Endothelial cell of umbilical vein (primary cell): ENCODE data around the gene SOCS4. TPM values are rescaled to one million over a fixed set of nuclear protein-coding genes. Genes with fewer than 3 reads are reported as not detected.

Experiments
- BruUV-seq: library from RNA; stranded (reverse); fragments of 400-500 nt; replicated peaks from 2 replicates; lab custom pipeline; 2021; lab: Mats Ljungman, UMichigan
- CTCF ChIA-PET: fragments of 300-600, 350-600 bp; sonication (Branson Sonifier 250); formaldehyde crosslinking; loops from one replicate; lab custom pipeline; 2021; ENCODE audit warnings: antibody characterized with exemption, inconsistent platforms; lab: Charles Lee
- POLR2A ChIA-PET: fragments of 300-600, 350-600 bp; sonication (Branson Sonifier 250); formaldehyde crosslinking; loops from one replicate; lab custom pipeline; 2021; ENCODE audit warnings: antibody characterized with exemption, inconsistent platforms; lab: Charles Lee
- DNase-seq: peaks from one replicate; pipeline ENCODE4 v3.0.0-alpha.2; 2011; ENCODE audit warnings: low read depth, low spot score
- FAIRE-seq: peaks from 2 replicates; lab custom pipeline; 2011; peaks lifted over from hg19 to GRCh38; lab: Jason Lieb, UNC
- H2AFZ ChIP-seq: 2 replicates; pipeline ENCODE4 v1.6.0; 2012; ENCODE audit warnings: low read depth, low read length, control low read depth, inconsistent platforms
- H3K27ac ChIP-seq: 2 replicates; pipeline ENCODE4 v1.5.1; 2011; ENCODE audit warnings: low read depth, mild to moderate bottlenecking, control low read depth, low read length, moderate library complexity; ENCODE audit not compliant: insufficient read depth
- H3K27me3 ChIP-seq, 2 experiments: 2 replicates each; pipeline versions ENCODE4 v1.6.0 to v1.6.1; 2011; ENCODE audit warnings: low read length in 2 of 2, mixed read lengths in 1 of 2; ENCODE audit not compliant: control insufficient read depth in 2 of 2, insufficient read depth in 2 of 2
- H3K36me3 ChIP-seq, 2 experiments: 2 replicates in 1 of 2; 3 replicates in 1 of 2; pipeline ENCODE4 v1.5.1; 2011; ENCODE audit warnings: low read length in 2 of 2, mild to moderate bottlenecking in 1 of 2, moderate library complexity in 1 of 2; ENCODE audit not compliant: control insufficient read depth in 2 of 2, insufficient read depth in 2 of 2; ENCODE audit errors: extremely low read depth in 1 of 2
- H3K4me1 ChIP-seq: 3 replicates; pipeline ENCODE4 v1.5.1; 2011; ENCODE audit warnings: mild to moderate bottlenecking, low read length; ENCODE audit not compliant: control insufficient read depth, insufficient read depth; ENCODE audit errors: extremely low read depth
- H3K4me2 ChIP-seq: 2 replicates; pipeline ENCODE4 v1.6.1; 2011; ENCODE audit warnings: low read length, control low read depth, mixed read lengths; ENCODE audit not compliant: insufficient read depth
- H3K4me3 ChIP-seq, 3 experiments: fragments of 200-600 bp in 1 of 3; sonication (generic), shearing (Covaris generic) in 1 of 3; replicated peaks in 1 of 3; 2 replicates each; pipeline ENCODE4 v1.5.1; 2011 to 2016; ENCODE audit warnings: control low read depth in 3 of 3, low read length in 3 of 3, mild to moderate bottlenecking in 2 of 3, inconsistent platforms in 1 of 3, low read depth in 1 of 3, moderate library complexity in 1 of 3; ENCODE audit not compliant: insufficient read depth in 1 of 3
- H3K79me2 ChIP-seq: 2 replicates; pipeline ENCODE4 v1.6.0; 2012; ENCODE audit warnings: low read length, inconsistent platforms; ENCODE audit not compliant: control insufficient read depth, insufficient read depth
- H3K9ac ChIP-seq: replicated peaks from 2 replicates; pipeline ENCODE3; 2011; ENCODE audit warnings: low read length, control low read depth; ENCODE audit not compliant: insufficient read depth; ENCODE audit errors: extremely low read depth
- H3K9me1 ChIP-seq: replicated peaks from 3 replicates; pipeline ENCODE4 v1.6.0; 2011; ENCODE audit warnings: mild to moderate bottlenecking, low read length; ENCODE audit not compliant: control insufficient read depth, insufficient read depth; ENCODE audit errors: extremely low read depth
- H3K9me3 ChIP-seq: replicated peaks from 2 replicates; pipeline ENCODE4 v1.5.1; 2012; ENCODE audit warnings: low read length, inconsistent platforms; ENCODE audit not compliant: control insufficient read depth, insufficient read depth
- H4K20me1 ChIP-seq: replicated peaks from 2 replicates; pipeline ENCODE3; 2011; ENCODE audit warnings: mild to moderate bottlenecking, low read length; ENCODE audit not compliant: control insufficient read depth, insufficient read depth; ENCODE audit errors: extremely low read depth
- CTCF ChIP-seq, 2 donors: IDR thresholded peaks; 1 replicate in 1 of 2; 2 replicates in 1 of 2; pipeline ENCODE4 v1.5.1; 2011; ENCODE audit warnings: low read length in 2 of 2, mild to moderate bottlenecking in 2 of 2, moderate library complexity in 2 of 2, control low read depth in 1 of 2, inconsistent platforms in 1 of 2, low read depth in 1 of 2; ENCODE audit not compliant: insufficient read depth in 1 of 2; ENCODE audit errors: extremely low read depth in 1 of 2
- EZH2 ChIP-seq: IDR thresholded peaks from 2 replicates; pipeline ENCODE4 v1.6.1; 2012; ENCODE audit warnings: borderline replicate concordance, low read depth, mild to moderate bottlenecking, moderate library complexity, low read length, inconsistent platforms; ENCODE audit not compliant: severe bottlenecking
- FOS ChIP-seq: IDR thresholded peaks from 2 replicates; pipeline ENCODE4 v1.6.1; 2011; ENCODE audit warnings: mild to moderate bottlenecking, low read length, moderate library complexity, borderline replicate concordance; ENCODE audit not compliant: insufficient read depth
- GATA2 ChIP-seq: IDR thresholded peaks from 2 replicates; pipeline ENCODE4 v1.7.0; 2011; ENCODE audit warnings: low read depth, mild to moderate bottlenecking, moderate library complexity, mixed read lengths, low read length; ENCODE audit not compliant: insufficient read length, insufficient read depth
- JUN ChIP-seq: IDR thresholded peaks from 2 replicates; pipeline ENCODE4 v1.6.1; 2011; ENCODE audit warnings: borderline replicate concordance, low read depth; ENCODE audit not compliant: insufficient read length, insufficient read depth
- MYC ChIP-seq: IDR thresholded peaks from one replicate; pipeline ENCODE4 v1.6.1; 2011; ENCODE audit warnings: mild to moderate bottlenecking, low read depth, low read length
- POLR2A ChIP-seq: IDR thresholded peaks from 2 replicates; pipeline ENCODE4 v1.6.1; 2012; ENCODE audit warnings: low read depth, mild to moderate bottlenecking, control low read depth, low read length
- POLR2AphosphoS5 ChIP-seq: IDR thresholded peaks from 2 replicates; pipeline ENCODE4 v1.6.1; 2012; ENCODE audit warnings: low read depth, mild to moderate bottlenecking, control low read depth, low read length, moderate library complexity; ENCODE audit not compliant: insufficient read depth
- dilution Hi-C: fragments of 300-500 bp; cut with MboI; formaldehyde crosslinking; loops from one replicate; pipeline ENCODE4 v1.15.0; 2019; ENCODE audit warnings: low sequenced_read_pairs; ENCODE audit not compliant: extremely low pct_ligation_motif_present
- intact Hi-C: fragments of 100-400 bp; cut with micrococcal nuclease; formaldehyde crosslinking; loops from one replicate; pipeline ENCODE4 v1.10.0; 2022
- polyA plus RNA-seq, 4 experiments: library from polyadenylated mRNA; depleted of rRNA in 3 of 4; stranded (reverse) in 3 of 4; unstranded in 1 of 4; fragments of >200 nt; gene quantifications; 2 replicates each; pipeline versions ENCODE4 v1.2.1 to v1.2.3, GENCODE V29; 2011 to 2012; ENCODE audit warnings: missing spikeins in 1 of 4
- total RNA-seq: library from RNA; stranded (reverse); gene quantifications from 2 replicates; pipeline ENCODE4 v1.2.3, GENCODE V29; 2021
- TF ChIP-seq, protein P1 (sequence below): IDR thresholded peaks from 2 replicates; pipeline ENCODE4 v1.6.1; 2011; ENCODE audit not compliant: insufficient read depth, insufficient read length

The SOCS4 gene
- total and polyA plus RNA-seq, 2 donors (not counting 3 experiments of a cell fraction or from before 2014, with no cell fraction given): 6.4 to 26.7 TPM

GRCh38 chr14:55085060-55085660 is 58.1 kb downstream of the SOCS4 start:
- Histone ChIP-seq H3K79me2 (no peaks in the 10 kb centered on the region), H3K27ac (no peak overlapping the region), H3K27me3 (peaks cover 0 to 3% of the 10 kb centered on the region in 2 experiments), H3K9ac (no peak overlapping the region), H4K20me1 (no peaks in the 10 kb centered on the region), H3K9me3 (no peaks in the 10 kb centered on the region), H3K4me3 (no peak overlapping the region), H3K4me1 (no peaks in the 10 kb centered on the region), H2AFZ (no peak overlapping the region), H3K36me3 (no peaks in the 10 kb centered on the region), H3K4me2 (no peak overlapping the region), H3K9me1 (no peaks in the 10 kb centered on the region)
- CTCF ChIA-PET: interaction anchor here (1.0 to 3.6 kb wide), 2 partner anchors 62 to 76 kb away, joined by 5 to 20 read pairs; no protein-coding TSS in a partner anchor
- POLR2A ChIA-PET: no interaction called here
- TF ChIP-seq POLR2A (no peak), FOS (no peak), JUN (no peak), GATA2 (no peak), MYC (no peak), CTCF (IDR thresholded peaks at IDR 0.05; ENCODE audit: extremely low read depth in 1 of 2, insufficient read depth in 1 of 2, low read depth in 1 of 2, low read length in 2 of 2) (no peak), EZH2 (no peak), POLR2AphosphoS5 (no peak)
- TF ChIP-seq, protein P1, sequence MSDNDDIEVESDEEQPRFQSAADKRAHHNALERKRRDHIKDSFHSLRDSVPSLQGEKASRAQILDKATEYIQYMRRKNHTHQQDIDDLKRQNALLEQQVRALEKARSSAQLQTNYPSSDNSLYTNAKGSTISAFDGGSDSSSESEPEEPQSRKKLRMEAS: no peak
- no TSS peak for BruUV-seq
- dilution Hi-C loops: no loop called here
- DNase-seq: no peak
- FAIRE-seq: no peak
- intact Hi-C loops: no loop called here
